CD4-positive, alpha-beta T cell treated with Interferon gamma for 1 hour (primary cell): ENCODE measurements around the gene ARHGAP6.

ENCODE experiments used
- DNase-seq: peaks from one replicate; pipeline ENCODE4 v3.0.0-alpha.2; 2020

Gene ARHGAP6

DNA sequence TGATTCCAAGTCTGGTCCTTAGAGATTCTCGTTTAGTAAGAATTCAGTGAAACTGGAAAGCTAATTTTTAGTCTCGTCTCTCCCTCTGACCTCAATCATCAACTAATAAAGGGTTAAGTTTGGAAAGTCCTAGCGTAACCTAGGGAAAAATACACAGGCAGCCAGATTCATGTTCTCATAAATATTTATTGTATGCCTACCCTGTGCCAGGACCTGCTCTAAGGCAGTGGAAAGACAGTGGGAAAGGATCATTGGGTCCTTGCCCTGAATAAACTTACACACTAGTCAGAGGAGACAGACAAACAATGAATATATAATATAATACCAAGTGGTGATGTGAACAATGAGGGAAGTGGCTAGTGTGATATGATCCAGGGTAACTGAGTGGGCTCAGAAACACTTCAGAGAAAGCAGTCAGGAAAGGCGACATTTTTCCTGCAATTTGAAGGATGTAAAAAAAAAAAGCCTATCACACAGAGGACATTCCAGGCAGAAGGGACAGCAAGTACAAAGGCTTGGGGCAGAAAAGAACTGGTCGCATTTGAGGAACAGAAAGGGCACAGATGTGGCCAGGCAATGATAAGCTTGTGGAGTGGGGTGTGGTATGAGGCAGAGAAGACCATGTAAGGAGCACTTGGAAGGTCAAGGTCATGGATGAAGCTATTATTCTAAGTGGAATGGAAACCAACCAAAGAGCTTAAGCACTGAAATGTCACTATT, 243.8 kb downstream of the ARHGAP6 start:
- no peak for DNase-seq

GRCh38 chrX:11420851-11421250, 244.9 kb downstream of the ARHGAP6 start:
- DNase-seq = no peak

GRCh38 chrX:11419102-11419501, 246.6 kb downstream of the ARHGAP6 start:
- DNase-seq = no peak

DNA sequence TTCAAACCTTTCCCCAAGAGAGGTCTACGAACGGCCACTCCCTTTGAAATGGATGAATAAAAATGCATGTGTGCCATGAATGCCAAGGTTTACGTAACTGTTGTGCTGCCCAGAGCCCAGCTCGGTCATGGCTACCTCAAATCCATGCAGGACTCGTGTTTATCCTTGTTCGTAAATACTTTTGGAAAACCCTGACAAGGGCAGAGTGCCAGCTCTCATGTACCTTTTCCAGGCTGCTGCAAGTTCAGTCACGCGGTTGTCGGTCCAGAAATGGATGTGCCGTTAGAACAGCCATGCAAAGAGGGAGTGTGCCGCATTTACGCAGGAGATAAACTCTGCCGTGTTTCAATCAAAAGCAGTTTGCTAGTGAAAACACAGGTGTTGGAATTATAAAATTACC, 249.1 kb downstream of the ARHGAP6 start:
- no peak for DNase-seq

- DNase-seq = no peak
Observed at GRCh38 chrX:11414091-11414490, 251.6 kb downstream of the ARHGAP6 start.

DNA sequence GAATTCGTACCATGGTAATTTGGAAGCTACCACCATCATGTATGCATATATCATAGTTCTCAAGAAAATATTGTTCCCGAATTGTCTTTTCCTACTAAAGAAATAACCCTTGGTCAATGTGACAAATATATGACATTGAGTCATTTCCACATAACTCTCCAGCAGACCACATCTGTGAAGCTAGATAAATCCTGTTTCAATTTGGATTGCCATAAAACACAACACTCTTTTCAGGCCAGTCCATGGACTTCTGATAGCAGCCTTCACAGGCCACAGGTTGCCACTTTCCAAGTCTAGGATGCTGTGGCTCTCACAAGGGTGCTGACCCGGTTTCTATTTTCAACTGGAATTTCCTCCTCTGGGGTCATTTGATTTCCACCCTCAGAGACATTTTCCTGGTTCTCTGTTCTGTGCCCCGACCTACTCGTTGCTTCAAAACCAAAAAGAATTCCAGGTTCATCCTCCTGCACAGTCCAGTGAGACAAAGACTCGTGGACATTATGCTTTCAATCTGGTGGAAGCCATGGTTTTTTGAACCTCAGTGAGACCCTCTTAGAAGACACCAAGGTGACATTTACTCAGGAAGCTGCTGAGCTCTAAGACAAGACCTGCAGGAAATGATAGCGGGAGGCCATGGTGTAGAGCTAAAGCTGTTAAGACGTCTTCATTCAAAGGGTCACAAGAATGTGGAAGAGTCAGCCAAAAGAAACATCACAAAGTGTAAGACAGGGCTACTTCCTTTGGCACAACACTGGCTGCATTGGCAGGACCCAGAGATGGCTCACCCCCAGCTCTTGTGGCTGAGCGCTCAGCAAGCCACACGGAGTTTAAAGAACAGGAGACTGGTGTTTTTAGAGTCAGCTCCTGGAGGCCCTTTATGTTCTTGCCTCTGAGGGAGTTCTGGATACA, 252.8 kb downstream of the ARHGAP6 start:
- no peak for DNase-seq

- DNase-seq = no peak
Observed at GRCh38 chrX:11409957-11410356, 255.8 kb downstream of the ARHGAP6 start.

- DNase-seq = no peak
Observed at GRCh38 chrX:11408783-11409182, 256.9 kb downstream of the ARHGAP6 start.

- no peak for DNase-seq
Observed at GRCh38 chrX:11408109-11408405, 257.7 kb downstream of the ARHGAP6 start.

- no peak for DNase-seq
Observed at GRCh38 chrX:11407331-11408108, 258.2 kb downstream of the ARHGAP6 start.

DNA sequence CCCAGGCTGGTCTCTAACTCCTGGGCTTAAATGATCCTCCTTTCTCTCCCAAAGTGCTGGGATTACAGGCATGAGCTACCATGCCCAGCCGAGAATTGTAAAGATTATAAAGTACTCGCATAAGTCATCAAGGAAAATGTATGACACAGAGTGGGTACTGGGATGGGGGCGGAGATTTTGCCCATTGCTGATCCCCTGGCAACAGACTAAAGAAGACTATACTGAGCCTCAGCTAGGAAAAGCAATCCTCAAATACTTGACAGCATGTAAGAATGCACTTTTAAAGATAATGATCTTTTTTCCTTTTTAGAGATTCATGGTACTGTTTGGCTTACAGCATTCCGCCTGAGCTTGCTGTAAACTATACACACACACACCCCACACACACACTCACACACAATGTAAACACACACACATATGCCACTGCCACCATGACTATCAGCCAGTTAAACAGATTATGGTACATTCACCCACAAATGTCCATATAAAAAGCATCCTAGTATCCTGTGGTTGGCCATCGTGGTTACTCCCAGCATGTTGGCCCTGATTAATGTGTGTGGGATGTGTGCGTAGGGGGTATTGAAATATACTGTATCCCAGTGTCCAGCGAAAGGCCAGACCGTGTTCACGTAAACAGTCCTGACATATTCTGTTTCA, 259.5 kb downstream of the ARHGAP6 start:
- no peak for DNase-seq

DNA sequence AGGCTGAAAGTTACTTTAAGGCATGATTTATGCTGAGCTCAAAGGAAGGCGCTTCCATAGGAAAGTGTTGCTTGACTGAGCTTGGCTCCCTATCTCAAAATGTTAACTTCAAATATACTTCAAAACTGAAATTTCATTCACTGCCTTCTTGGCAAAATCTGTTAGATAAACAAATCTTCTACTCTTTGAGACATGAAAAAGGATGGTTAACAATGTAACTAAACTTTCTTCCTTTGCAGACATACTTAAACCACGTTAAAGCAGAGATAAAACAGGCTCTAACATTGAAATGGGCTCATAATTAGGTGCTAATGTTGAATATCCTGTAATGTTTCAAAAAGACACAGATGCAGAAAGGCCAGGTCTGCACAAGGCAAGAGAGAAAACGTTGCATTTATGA, 262.1 kb downstream of the ARHGAP6 start:
- no peak for DNase-seq

- no peak for DNase-seq
Observed at GRCh38 chrX:11401966-11402365, 263.8 kb downstream of the ARHGAP6 start.

DNA sequence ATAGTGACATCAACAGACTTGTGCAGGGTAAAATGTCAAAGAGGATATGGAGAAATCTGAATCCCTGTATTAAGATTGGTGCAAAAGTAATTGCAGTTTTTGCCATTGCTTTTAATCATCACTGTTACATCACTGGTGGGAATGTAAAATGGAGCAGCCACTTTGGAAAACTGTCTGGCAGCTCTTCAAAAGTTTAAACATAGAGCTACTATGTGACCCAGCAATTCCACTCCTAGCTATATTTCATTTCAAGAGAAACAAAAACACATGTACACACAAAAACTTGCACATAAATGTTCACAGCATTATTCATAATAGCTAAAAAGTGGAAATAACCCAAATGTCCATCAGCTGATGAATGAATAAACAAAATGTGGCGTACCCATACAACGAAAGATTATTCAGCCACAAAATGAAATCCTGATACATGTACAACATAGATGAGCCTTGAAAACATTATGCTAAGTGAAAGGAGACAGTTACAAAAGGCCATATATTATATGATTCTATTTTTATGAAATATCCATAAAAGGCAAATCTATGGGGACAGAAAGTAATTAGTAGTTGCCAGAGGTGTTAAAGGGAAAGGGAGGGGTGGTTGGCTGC, 266.1 kb downstream of the ARHGAP6 start:
- DNase-seq = no peak

GRCh38 chrX:11398785-11399184, 266.9 kb downstream of the ARHGAP6 start:
- no peak for DNase-seq

DNA sequence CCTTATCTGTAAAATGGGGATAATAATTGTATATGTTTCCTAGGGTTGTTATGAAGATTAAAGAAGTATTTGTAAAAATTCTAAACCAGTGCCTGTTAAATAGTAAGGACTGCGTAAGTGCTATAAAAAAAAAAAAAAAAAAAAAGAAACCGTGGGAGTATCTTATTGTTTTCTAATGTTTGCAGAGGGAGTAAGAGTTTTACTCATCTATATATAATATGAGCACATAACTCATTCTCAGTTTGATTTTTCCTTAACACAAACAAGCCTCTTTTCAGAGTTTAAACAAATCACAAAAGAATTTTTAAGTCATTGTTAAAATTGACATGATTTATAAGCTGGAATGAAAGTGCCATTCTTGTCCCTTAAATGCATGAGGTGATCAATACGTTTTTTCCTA, 267.6 kb downstream of the ARHGAP6 start:
- no peak for DNase-seq

GRCh38 chrX:11397680-11398079, 268.0 kb downstream of the ARHGAP6 start:
- no peak for DNase-seq

DNA sequence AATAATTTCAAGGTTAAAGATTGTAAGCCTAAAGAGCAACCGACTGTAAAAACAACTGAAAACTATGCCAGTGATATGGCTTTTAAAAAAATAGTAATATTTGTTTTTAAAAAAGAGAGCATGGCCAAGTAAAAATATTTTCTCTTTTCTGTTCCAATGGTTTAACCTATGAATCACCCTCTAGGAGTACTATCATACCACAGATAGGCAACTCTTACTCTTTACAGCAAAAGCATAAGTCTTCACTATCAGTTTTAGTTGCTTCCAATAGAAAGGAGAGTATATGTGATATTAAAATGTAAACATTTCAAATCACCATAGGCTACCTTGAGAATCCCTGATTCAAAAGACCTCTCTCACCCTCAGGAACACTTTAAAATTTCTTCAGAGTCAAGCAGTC, 269.9 kb downstream of the ARHGAP6 start:
- DNase-seq = no peak

- no peak for DNase-seq
Observed at GRCh38 chrX:11393949-11394654, 271.6 kb downstream of the ARHGAP6 start.

DNA sequence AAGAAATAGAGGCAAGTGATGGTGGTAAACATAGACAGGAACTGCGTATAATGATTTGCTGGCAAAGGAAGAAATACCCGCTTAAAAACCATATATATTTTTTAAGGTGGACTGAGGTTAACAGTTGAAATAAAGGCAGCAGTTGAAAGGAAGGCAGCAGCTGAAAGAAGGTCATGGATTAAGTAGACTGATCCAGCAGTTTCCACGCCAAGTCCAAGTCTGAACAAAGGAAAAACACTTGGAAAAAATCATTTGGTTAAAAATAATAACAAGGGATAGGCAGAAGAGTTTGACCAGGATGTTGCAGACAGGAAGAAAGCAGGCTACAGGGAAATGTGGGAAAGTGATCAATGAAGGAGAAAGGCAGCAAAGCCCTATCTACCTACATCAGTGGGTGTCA, 278.9 kb downstream of the ARHGAP6 start:
- DNase-seq = no peak

DNA sequence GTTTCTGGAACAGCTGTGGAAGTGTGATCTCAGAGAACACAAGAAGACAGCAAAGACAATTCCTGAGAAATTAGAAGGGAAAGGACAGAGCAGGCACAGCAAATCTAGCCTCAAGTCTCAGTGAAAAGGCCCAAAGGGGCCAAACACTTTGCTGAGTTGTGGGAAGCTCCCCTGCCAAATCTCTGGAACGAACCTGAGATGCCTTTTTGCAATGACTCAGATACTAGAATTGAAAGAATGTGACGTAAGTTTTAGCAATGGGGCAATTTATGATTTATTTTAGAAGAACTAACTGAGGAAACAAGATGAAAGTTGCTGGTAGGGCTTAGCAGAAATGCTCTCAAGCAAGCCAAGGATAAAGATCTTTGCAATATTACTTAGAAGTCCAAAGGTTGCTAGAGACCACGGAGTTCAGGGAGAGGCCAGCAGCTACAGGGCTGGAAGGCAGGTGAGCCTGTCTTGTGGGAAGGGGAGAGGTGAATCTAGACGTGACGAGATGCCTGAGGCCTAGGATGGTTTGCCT, 279.7 kb downstream of the ARHGAP6 start:
- DNase-seq = no peak

DNA sequence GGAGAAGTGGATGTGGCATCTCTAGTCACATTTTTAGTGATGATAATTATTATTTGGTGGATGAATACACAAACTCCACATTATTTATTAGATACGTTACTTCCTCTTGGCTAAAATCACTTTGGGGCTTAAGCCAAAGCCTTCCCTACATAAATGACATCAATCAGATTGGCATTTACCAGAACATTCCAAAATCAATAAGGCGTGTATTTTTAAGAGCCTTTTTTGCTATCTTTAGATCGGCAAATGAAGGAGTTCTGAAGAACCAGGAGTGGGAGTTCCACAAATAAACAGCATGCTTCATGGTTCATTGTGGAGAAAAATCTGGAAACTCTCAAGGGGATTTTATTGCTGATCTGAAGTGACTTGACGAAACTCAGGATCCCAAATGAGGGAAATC, 282.8 kb downstream of the ARHGAP6 start:
- DNase-seq = no peak
